Astrocyte of the spinal cord (primary cell): ENCODE data around the gene DNAJB12.
A peak's percentile ranks its signal among the peaks of the same experiment; 100 is the strongest.
"Not testable (repeated sequence)": the region's sequence is repeated elsewhere in the genome, so short reads cannot be mapped to it uniquely, and the experiment has no call there.

Source experiments
- DNase-seq: peaks from one replicate; pipeline ENCODE4 v3.0.0; 2011; ENCODE audit warnings: low read depth, low spot score
- H3K4me3 ChIP-seq: 2 replicates; pipeline ENCODE4 v1.5.1; 2011; ENCODE audit warnings: low read depth, mild to moderate bottlenecking, low read length, moderate library complexity
- CTCF ChIP-seq: IDR thresholded peaks from 2 replicates; pipeline ENCODE4 v1.5.1; 2012; ENCODE audit warnings: low read depth, mild to moderate bottlenecking, low read length, inconsistent platforms
- in situ Hi-C: cut with HindIII; loops from 2 replicates; pipeline ENCODE4 v1.10.0; 2017; ENCODE audit warnings: low sequenced_read_pairs

DNAJB12 gene

GRCh38 chr10:72354356-72355213, at the start of gene DNAJB12:
TSS of gene DNAJB12 (minus strand) at chr10:72354919. CDS start at chr10:72354897, 22 bp downstream.
- H3K4me3 ChIP-seq, result peak within 1 kb of the TSS; percentile 99
- TF ChIP-seq CTCF, result no peak
- peak; percentile 96 for DNase-seq
- in situ Hi-C loops, result no loop called here

- H3K4me3 ChIP-seq, DNase-seq: not testable (repeated sequence)
Observed at GRCh38 chr10:72395581-72395980, 40.9 kb upstream of the DNAJB12 start.

GRCh38 chr10:72392571-72392970, 37.9 kb upstream of the DNAJB12 start:
- no peak for TF ChIP-seq CTCF
- in situ Hi-C loops, result no loop called here
- no peak for DNase-seq
- H3K4me3 ChIP-seq, result no peak overlapping the region

More at GRCh38 chr10:72395581-72395980, 40.9 kb upstream of the DNAJB12 start:
- in situ Hi-C loops, result not testable (repeated sequence)

- no peak overlapping the region for H3K4me3 ChIP-seq
- in situ Hi-C loops, result no loop called here
- no peak for DNase-seq
- no peak for TF ChIP-seq CTCF
Observed at GRCh38 chr10:72390764-72391163, 36.0 kb upstream of the DNAJB12 start.

- no peak for DNase-seq
- in situ Hi-C loops, result no loop called here
- H3K4me3 ChIP-seq, result no peak overlapping the region
- no peak for TF ChIP-seq CTCF
Observed at GRCh38 chr10:72389716-72390115, 35.0 kb upstream of the DNAJB12 start.

- no peak for TF ChIP-seq CTCF
- in situ Hi-C loops, result no loop called here
- DNase-seq, result no peak
- H3K4me3 ChIP-seq, result no peak overlapping the region
Observed at GRCh38 chr10:72389014-72389413, 34.3 kb upstream of the DNAJB12 start.

- in situ Hi-C loops, result no loop called here
- H3K4me3 ChIP-seq, result no peak overlapping the region
- no peak for TF ChIP-seq CTCF
- no peak for DNase-seq
Observed at GRCh38 chr10:72388062-72388461, 33.3 kb upstream of the DNAJB12 start.
